ENCODE results near the gene MEX3D. TPM values are rescaled to one million over a fixed set of nuclear protein-coding genes. Genes with fewer than 3 reads are reported as not detected.

The MEX3D gene
- total RNA-seq, 2 experiments from 2014 or later = 5.0 to 5.5 TPM

DNA sequence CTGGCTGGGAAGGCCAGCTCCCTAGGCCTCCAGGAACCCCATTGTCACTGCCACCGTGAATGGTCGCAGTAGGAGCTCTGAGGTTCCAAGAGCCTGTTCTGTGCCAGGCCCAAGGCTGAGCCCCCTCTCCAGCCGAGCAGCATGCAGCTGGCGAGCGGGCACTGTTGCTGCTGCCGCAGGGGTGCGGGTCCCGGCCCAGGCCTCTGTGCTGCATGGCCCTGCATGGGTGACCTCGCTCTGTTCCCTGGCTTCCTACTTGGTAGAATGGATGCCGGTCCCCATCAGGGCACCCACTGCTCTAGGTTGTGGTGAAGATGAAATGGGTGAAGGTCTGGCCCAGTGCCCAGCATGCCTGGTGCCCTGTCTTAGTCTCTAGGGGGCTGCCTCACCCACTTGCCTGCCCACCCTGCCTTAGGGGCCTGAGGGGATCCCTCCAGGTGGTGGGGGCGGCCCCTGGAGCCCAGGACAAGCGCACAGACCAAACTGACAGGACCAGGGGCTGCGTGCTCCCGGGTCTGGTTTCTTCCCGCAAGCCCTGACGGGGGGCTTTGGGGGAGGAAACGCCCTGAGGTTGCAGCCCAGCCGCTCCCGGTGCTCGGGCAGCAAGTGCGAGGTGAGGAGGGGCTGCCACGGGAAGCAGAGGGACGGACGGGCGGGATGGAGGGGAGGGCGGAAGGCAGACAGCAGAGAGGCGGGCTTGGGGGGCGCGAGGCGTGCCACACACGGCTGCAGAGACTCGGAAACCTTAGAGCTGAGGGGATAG is 45.9 kb upstream of the MEX3D start:
- CTCF ChIA-PET = interaction anchor here (1.6 kb wide), 1 partner anchor 58 kb away, joined by 6 read pairs; no protein-coding TSS in a partner anchor
- Mint-ChIP-seq H3K4me1 (ENCODE audit: low read depth) (peaks cover 48% of the 10 kb centered on the region), H3K4me3 (no peak overlapping the region), H3K27ac (no peak overlapping the region), H3K27me3 (no peaks in the 10 kb centered on the region), H3K36me3 (ENCODE audit: low read depth) (peaks cover 49% of the 10 kb centered on the region), H3K9me3 (no peaks in the 10 kb centered on the region)
- POLR2A ChIA-PET = interaction anchor here (1.3 kb wide), 1 partner anchor 31 kb away, joined by 4 read pairs; no protein-coding TSS in a partner anchor
- TF ChIP-seq, protein P1, sequence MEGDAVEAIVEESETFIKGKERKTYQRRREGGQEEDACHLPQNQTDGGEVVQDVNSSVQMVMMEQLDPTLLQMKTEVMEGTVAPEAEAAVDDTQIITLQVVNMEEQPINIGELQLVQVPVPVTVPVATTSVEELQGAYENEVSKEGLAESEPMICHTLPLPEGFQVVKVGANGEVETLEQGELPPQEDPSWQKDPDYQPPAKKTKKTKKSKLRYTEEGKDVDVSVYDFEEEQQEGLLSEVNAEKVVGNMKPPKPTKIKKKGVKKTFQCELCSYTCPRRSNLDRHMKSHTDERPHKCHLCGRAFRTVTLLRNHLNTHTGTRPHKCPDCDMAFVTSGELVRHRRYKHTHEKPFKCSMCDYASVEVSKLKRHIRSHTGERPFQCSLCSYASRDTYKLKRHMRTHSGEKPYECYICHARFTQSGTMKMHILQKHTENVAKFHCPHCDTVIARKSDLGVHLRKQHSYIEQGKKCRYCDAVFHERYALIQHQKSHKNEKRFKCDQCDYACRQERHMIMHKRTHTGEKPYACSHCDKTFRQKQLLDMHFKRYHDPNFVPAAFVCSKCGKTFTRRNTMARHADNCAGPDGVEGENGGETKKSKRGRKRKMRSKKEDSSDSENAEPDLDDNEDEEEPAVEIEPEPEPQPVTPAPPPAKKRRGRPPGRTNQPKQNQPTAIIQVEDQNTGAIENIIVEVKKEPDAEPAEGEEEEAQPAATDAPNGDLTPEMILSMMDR (IDR thresholded peaks at IDR 0.05) = no peak
- ATAC-seq = no peak
- DNase-seq = no peak
- intact Hi-C loops (cut with micrococcal nuclease) = no loop called here

DNA sequence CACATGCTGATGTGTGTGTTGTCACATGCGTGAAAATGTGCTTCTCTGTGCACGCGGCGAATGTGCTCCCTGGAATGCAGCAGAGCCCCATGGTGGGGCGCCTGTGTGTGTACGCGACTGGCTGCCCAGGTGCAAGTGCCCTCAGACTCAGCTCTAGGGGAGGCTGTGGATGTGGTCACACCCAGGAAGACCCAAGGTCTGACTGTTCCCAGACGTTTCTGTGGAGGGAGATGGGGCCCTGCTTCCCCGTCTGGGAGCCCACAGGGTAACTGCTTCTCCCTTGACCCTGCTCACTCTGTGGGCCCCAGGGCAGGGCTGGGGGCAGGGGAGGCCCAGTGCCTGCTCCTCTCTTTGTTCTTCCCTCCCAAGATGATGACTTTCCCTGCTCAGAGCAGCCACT is 45.0 kb upstream of the MEX3D start:
- ChIA-PET CTCF (interaction anchor here (1.6 kb wide), 1 partner anchor 59 kb away, joined by 6 read pairs; no protein-coding TSS in a partner anchor), POLR2A (no interaction called here)
- H3K36me3 Mint-ChIP-seq (ENCODE audit: low read depth) = peaks cover 48% of the 10 kb centered on the region
- intact Hi-C loops (cut with micrococcal nuclease) = no loop called here
- DNase-seq = no peak
- peaks cover 50% of the 10 kb centered on the region for H3K4me1 Mint-ChIP-seq (ENCODE audit: low read depth)
- no peaks in the 10 kb centered on the region for H3K9me3 Mint-ChIP-seq
- no peak overlapping the region for H3K27ac Mint-ChIP-seq
- H3K27me3 Mint-ChIP-seq = no peaks in the 10 kb centered on the region
- no peak for ATAC-seq
- H3K4me3 Mint-ChIP-seq = no peak overlapping the region
- TF ChIP-seq, protein P1 (IDR thresholded peaks at IDR 0.05) = no peak

DNA sequence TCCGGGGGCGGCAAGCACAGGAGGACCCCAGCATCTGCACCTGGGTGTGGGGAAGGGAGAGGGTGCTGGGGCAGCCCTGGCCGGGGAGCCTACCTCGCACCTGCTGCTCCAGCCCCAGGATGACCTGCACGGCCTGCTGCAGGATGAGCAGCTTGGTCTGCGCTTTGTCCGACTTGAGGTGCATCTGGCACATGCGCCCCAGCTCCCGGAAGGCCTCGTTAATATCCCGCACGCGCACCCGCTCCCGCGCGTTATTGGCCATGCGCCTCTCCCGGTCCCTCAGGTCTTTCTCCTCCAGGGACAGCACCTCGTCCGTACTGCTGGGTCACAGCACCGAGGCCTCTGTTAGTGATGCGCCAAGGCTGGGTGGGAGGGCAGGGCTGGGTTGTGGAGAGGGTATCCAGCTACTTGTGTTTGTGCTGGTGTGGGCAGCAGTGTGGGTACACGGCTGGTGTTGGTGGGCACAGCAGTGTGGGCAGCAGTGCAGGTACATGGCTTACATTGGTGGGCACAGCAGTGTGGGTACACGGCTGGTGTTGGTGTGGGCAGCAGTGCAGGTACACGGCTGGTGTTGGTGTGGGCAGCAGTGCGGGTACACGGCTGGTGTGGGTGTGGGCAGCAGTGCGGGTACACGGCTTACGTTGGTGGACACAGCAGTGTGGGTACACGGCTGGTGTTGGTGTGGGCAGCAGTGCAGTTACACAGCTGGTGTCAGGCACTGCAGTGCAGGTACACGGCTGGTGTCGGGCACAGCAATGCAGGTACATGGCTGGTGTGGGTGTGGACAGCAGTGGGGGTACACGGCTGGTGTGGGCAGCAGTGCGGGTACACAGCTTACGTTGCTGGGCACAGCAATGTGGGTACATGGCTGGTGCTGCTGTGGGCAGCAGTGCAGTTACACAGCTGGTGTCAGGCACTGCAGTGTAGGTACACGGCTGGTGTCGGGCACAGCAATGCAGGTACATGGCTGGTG is 44.3 kb upstream of the MEX3D start:
- peaks cover 46% of the 10 kb centered on the region for H3K36me3 Mint-ChIP-seq (ENCODE audit: low read depth)
- no peak for ATAC-seq

DNA sequence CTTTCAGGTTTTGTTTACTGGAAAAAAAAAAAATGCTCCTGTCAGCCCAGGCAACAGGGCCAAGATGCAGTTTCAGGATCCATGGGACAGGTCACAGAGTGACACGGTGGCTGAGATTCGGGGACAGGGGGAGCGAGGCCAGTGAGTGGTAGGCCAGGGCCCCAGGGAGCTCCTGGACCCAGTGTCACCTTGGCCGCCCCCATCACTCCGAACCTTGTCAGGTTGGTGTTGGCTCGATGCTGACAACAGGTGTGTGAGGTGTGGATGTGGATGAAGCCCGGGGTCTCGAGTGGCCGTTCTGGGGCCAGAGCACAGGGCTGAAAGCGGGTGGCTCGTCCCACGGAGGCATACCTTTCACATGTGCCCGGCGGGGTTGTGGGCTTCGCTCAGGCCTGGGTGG is 43.2 kb upstream of the MEX3D start:
- H3K9me3 Mint-ChIP-seq = no peaks in the 10 kb centered on the region
- intact Hi-C loops (cut with micrococcal nuclease) = no loop called here
- H3K4me1 Mint-ChIP-seq (ENCODE audit: low read depth) = peaks cover 35% of the 10 kb centered on the region
- no peak for DNase-seq
- ATAC-seq = no peak
- CTCF ChIA-PET = no interaction called here
- POLR2A ChIA-PET = no interaction called here
- H3K4me3 Mint-ChIP-seq = no peak overlapping the region
- peaks cover 38% of the 10 kb centered on the region for H3K36me3 Mint-ChIP-seq (ENCODE audit: low read depth)
- no peak overlapping the region for H3K27ac Mint-ChIP-seq
- TF ChIP-seq, protein P1 (IDR thresholded peaks at IDR 0.05) = no peak
- no peaks in the 10 kb centered on the region for H3K27me3 Mint-ChIP-seq

More for the DNA sequence above, 44.3 kb upstream of the MEX3D start:
- Mint-ChIP-seq H3K9me3 (no peaks in the 10 kb centered on the region), H3K27ac (no peak overlapping the region), H3K4me1 (ENCODE audit: low read depth) (peaks cover 43% of the 10 kb centered on the region), H3K4me3 (no peak overlapping the region), H3K27me3 (no peaks in the 10 kb centered on the region)
- POLR2A ChIA-PET = no interaction called here
- TF ChIP-seq, protein P1 (IDR thresholded peaks at IDR 0.05) = no peak
- CTCF ChIA-PET = interaction anchor here (1.6 kb wide), 1 partner anchor 60 kb away, joined by 6 read pairs; no protein-coding TSS in a partner anchor
- intact Hi-C loops (cut with micrococcal nuclease) = no loop called here
- no peak for DNase-seq
